ENCODE measurements around the gene KCNH1. TPM values are rescaled to one million over a fixed set of nuclear protein-coding genes. Genes with fewer than 3 reads are reported as not detected.

KCNH1 gene
- polyA plus RNA-seq, 1 of the 3 experiments (the other 2 are of a cell fraction) = 0.08 TPM

- Histone ChIP-seq H3K9ac (no peak overlapping the region), H3K4me1 (ENCODE audit: control insufficient read depth in 1 of 2, insufficient read depth in 2 of 2, low read depth in 1 of 2, low read length in 1 of 2) (peaks cover 0 to 16% of the 10 kb centered on the region in 2 experiments; a peak in 2 of 4 replicates), H3K9me2 (no peaks in the 10 kb centered on the region), H3K27me3 (ENCODE audit: insufficient read depth) (no peaks in the 10 kb centered on the region), H3K4me2 (no peak overlapping the region), H3K9me3 (no peaks in the 10 kb centered on the region), H4K20me1 (ENCODE audit: insufficient read depth) (no peaks in the 10 kb centered on the region), H3F3A (replicated peaks; ENCODE audit: insufficient read depth) (no peaks in the 10 kb centered on the region), H3K4me3 (ENCODE audit: low read depth in 2 of 2, low read length in 1 of 2) (no peak overlapping the region), H3K36me3 (replicated peaks in 1 of 2; ENCODE audit: control insufficient read depth in 1 of 2, insufficient read depth in 2 of 2, low read length in 1 of 2) (no peaks in the 10 kb centered on the region), H3K79me2 (ENCODE audit: insufficient read depth) (no peaks in the 10 kb centered on the region), H2AFZ (ENCODE audit: low read depth) (no peak overlapping the region), H3K27ac (ENCODE audit: low read depth in 2 of 2, low read length in 1 of 2) (no peak overlapping the region)
- TF ChIP-seq PBX3 (IDR thresholded peaks at IDR 0.05) = no peak
- no peak for TF ChIP-seq JUND (IDR thresholded peaks at IDR 0.05)
- TF ChIP-seq, protein P1, sequence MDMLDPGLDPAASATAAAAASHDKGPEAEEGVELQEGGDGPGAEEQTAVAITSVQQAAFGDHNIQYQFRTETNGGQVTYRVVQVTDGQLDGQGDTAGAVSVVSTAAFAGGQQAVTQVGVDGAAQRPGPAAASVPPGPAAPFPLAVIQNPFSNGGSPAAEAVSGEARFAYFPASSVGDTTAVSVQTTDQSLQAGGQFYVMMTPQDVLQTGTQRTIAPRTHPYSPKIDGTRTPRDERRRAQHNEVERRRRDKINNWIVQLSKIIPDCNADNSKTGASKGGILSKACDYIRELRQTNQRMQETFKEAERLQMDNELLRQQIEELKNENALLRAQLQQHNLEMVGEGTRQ (IDR thresholded peaks at IDR 0.05; ENCODE audit: borderline replicate concordance, low read depth, low read length) = no peak
- no peak for TF ChIP-seq TAF1 (IDR thresholded peaks at IDR 0.05; ENCODE audit: borderline replicate concordance, low read depth, low read length)
- no peak for TF ChIP-seq GATA2 (CRISPR knock-in tag; IDR thresholded peaks at IDR 0.05)
- TF ChIP-seq EZH2phosphoT487 (IDR thresholded peaks at IDR 0.05; ENCODE audit: borderline replicate concordance, low read depth) = no peak
- no peak for TF ChIP-seq EP300 (IDR thresholded peaks at IDR 0.05; ENCODE audit: borderline replicate concordance in 1 of 2, low read depth in 1 of 2, low read length in 1 of 2)
- no peak for TF ChIP-seq RCOR1 (IDR thresholded peaks at IDR 0.05; ENCODE audit: low read length)
- TF ChIP-seq FOSL2 (IDR thresholded peaks at IDR 0.05; ENCODE audit: borderline replicate concordance, low read depth) = no peak
- no peak for TF ChIP-seq USF1 (IDR thresholded peaks at IDR 0.05; ENCODE audit: borderline replicate concordance, low read depth)
- TF ChIP-seq FOXM1 (IDR thresholded peaks at IDR 0.05; ENCODE audit: low read depth) = no peak
- no peak for DNase-seq
- ChIA-PET POLR2A (interaction anchor here (0.6 kb wide), 1 partner anchor 334 kb away, joined by 3 read pairs; no protein-coding TSS in a partner anchor), CTCF (interaction anchor here (2.6 kb wide), 1 partner anchor 376 kb away, joined by 7 read pairs; the partner anchor contains the start of gene KCNH1)
- 50% methylated on average over 1 of the region's 1 CpG for WGBS (ENCODE audit: low lambda C conversion rate)
These were observed 375.7 kb downstream of the KCNH1 start for GRCh38 chr1:210758261-210758660.

GRCh38 chr1:210757677-210758076 lies 376.3 kb downstream of the KCNH1 start:
- ChIA-PET POLR2A (interaction anchor here (0.6 kb wide), 1 partner anchor 334 kb away, joined by 3 read pairs; no protein-coding TSS in a partner anchor), CTCF (interaction anchor here (1.0 to 2.6 kb wide), 2 partner anchors 10 to 377 kb away, joined by 3 to 7 read pairs; partner anchors contain the start of gene KCNH1)
- Histone ChIP-seq H3F3A (replicated peaks; ENCODE audit: insufficient read depth) (no peaks in the 10 kb centered on the region), H3K79me2 (ENCODE audit: insufficient read depth) (no peaks in the 10 kb centered on the region), H3K9ac (no peak overlapping the region), H3K9me3 (no peaks in the 10 kb centered on the region), H3K4me3 (ENCODE audit: low read depth in 2 of 2, low read length in 1 of 2) (no peak overlapping the region), H3K27ac (ENCODE audit: low read depth in 2 of 2, low read length in 1 of 2) (no peak overlapping the region), H3K27me3 (ENCODE audit: insufficient read depth) (no peaks in the 10 kb centered on the region), H4K20me1 (ENCODE audit: insufficient read depth) (no peaks in the 10 kb centered on the region), H3K36me3 (replicated peaks in 1 of 2; ENCODE audit: control insufficient read depth in 1 of 2, insufficient read depth in 2 of 2, low read length in 1 of 2) (no peaks in the 10 kb centered on the region), H3K4me2 (no peak overlapping the region), H3K4me1 (ENCODE audit: control insufficient read depth in 1 of 2, insufficient read depth in 2 of 2, low read depth in 1 of 2, low read length in 1 of 2) (peaks cover 0 to 16% of the 10 kb centered on the region in 2 experiments; a peak in 2 of 4 replicates), H2AFZ (ENCODE audit: low read depth) (no peak overlapping the region), H3K9me2 (no peaks in the 10 kb centered on the region)
- 10% methylated on average over 1 of the region's 1 CpG for WGBS (ENCODE audit: low lambda C conversion rate)
- TF ChIP-seq POLR2AphosphoS5 (IDR thresholded peaks at IDR 0.05; ENCODE audit: low read depth, low read length) (no peak), RCOR1 (IDR thresholded peaks at IDR 0.05; ENCODE audit: low read length) (no peak), GABPA (IDR thresholded peaks at IDR 0.05; ENCODE audit: low read depth) (no peak), IRF3 (IDR thresholded peaks at IDR 0.05; ENCODE audit: low read depth, low read length) (no peak), TCF12 (IDR thresholded peaks at IDR 0.05) (no peak), FOXJ3 (CRISPR knock-in tag; IDR thresholded peaks at IDR 0.05) (no peak), USF1 (IDR thresholded peaks at IDR 0.05; ENCODE audit: borderline replicate concordance, low read depth) (no peak)
- DNase-seq = no peak
